NCI-H1694 treated with DMSO at 0.1 percent for 48 hours (cell line): ENCODE measurements around the gene SMC1A.
"Not testable (repeated sequence)": the region's sequence is repeated elsewhere in the genome, so short reads cannot be mapped to it uniquely, and the experiment has no call there.

Experiments
- DNase-seq: peaks from one replicate; lab custom pipeline; 2025; lab: John Stamatoyannopoulos, UW

Gene SMC1A

DNA sequence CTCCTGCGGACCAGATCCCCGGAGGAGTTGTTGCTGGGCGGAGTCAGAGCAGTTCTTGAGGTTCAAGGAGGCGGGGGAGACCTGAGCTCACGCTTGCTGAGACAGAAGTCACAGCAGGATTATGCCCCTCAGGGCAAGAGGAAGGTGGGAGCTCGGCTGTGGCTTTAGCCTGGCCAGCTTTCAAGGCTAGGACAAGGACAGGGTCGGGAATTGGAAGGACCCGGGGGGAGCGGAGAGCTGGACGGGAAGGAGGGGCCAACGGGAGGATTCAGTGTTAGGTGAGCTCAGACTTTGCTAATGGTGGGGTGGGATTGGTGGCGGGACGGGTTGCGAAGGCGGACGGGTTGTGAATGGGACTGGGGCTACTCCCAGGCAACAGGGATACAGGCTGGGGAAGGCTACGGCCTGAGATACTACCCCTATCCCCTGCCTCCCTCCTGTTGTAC is 430 bp upstream of the SMC1A start, which contains the start of gene RIBC1:
Gene RIBC1, plus strand, starts transcription at position 13 of the 446 bp plus-strand sequence. CDS start 3,404 bp downstream, outside the sequence.
- DNase-seq, result no peak

DNA sequence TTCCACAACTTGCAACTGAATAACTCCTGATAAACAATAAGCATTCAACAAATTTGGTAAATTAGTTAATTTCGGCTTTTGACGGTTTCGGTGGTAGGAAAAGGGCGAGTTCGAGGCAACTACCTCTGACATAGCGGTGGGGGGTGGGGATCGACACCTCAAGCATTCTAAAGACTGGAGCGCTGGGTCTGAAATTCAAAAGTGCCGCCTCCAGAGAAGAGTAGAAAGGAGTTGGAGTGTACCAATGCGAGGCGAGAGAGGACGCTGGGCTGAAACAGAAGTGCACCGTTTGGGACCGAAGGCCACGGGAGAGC is 725 bp downstream of the SMC1A start:
- DNase-seq, result peak; percentile 53

DNA sequence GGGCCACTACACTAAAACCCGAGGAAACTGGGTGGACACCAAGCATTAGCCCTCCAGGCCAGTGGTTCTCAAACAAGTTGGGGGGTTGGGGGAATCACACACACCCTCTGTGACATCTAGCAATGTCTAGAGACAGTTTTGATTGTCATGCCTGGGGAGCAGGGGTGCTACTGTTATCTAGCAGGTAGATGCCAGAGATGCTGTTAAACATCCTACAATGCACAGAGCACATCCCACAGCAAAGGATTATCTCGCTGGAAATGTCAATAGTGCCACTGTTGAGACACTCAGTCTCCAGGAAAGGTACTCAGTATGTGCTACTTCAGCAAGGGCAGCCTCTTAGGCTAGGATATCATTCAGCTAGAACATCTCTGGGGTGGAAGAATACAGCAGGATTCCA is 1.3 kb downstream of the SMC1A start:
- DNase-seq, result no peak

- DNase-seq, result not testable (repeated sequence)
Measured at GRCh38 chrX:53420351-53420750, 2.1 kb downstream of the SMC1A start.

DNA sequence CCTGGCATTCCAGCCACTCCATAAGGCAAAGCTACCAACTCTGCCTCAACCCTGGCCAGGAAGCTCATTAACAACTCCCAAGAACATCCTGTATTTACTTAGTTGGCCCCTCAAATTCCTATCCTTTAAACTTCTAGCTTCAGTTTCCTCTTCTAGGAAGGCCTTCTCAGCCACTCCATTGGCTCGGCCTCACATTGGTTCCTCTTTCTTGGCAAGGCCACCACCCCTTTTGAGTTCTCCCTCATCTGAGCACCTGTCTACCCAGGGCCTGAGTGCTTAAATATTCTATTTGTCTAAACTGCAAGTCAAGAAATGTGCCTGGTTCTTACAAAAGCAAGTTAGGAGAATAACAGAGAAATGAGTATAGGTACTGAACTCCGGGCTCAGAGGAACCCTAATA is 10.0 kb downstream of the SMC1A start:
- no peak for DNase-seq

GRCh38 chrX:53403535-53403934 is 18.9 kb downstream of the SMC1A start:
- DNase-seq, result no peak

GRCh38 chrX:53398216-53398615 is 24.2 kb downstream of the SMC1A start:
- DNase-seq, result no peak

DNA sequence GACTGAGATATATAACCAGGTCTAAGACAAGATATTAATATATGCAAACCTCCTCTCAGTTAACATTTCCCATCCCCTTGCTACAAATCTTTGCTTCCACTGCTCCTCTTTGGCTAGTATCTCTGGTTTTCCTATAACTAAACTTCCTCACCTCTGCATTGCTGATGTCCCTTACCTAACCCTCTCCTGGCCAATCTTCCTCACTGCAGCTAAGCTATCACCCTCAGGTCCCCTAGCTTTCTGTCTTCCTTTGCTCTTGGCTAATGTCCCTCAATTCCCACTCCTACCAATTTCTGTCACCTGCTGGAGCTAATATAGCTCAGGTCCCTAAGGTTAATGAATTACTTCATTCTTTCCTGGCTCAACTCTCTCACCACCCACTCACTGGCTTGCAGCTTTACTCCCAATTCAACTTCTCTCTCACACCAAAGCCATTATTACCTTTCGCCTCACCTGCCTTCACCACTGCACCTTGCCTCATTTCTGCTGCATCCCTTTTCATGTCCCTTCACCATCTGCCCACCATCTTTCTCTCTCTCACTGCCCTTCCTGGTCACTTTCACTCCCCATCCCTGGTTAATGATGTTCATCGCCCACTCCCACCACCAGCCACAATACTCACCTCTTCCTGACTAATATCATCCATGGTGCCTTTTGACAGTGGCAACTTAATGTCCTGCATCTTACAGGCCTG is 26.7 kb downstream of the SMC1A start:
- no peak for DNase-seq

- peak; percentile 29 for DNase-seq
Measured at GRCh38 chrX:53383376-53384076, 38.9 kb downstream of the SMC1A start.

DNA sequence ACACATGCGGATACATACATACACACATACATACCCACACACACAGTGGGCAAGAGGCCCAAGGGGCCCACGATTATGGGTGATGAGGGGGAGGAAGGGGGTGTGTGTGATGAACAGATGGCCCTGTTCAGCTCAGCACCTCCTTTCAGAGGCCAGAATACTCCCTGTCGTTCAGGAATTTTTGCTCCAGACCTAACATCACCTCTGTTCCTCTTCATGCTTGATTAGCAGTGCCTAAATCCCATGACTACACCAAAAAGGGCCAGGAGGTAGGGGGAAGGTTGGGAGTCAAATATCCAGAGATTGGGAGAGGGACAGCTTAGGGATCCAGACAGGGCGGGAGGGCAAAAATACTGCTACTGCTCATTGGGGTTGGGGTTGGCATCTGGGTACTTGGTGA is 42.7 kb downstream of the SMC1A start:
- DNase-seq, result no peak

DNA sequence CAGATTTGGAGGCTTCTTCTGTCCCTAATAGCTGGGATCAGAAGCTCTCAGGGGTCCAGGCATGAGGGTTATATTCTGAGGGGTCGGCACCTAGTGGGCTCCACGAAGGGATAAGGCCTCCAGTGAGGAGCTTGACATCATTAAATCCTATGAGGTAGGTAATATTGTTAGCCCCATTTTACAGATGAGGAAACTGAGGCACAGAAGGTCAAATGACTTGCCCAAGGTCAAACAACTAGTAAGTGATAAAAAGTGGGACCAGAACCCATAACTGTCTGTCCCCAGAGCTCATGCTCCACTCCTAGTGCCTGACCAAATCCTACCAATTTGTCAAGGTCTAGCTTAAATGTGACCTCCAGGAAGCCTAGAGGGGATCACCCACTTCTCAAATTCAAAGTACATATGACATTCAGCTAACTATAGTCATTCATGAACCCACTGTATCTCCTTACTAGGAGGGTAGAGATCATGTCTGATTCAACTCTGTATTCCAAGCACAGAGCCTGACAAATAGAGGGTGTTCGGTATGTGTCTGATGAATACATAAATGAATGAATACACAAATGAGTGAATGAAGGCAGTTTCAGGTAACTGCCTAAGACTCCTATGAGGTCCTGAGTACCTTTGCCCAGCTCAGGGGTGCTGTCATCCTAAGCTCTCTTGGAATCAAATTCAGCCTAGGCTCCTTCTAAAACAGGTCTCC is 43.3 kb downstream of the SMC1A start:
- no peak for DNase-seq

DNA sequence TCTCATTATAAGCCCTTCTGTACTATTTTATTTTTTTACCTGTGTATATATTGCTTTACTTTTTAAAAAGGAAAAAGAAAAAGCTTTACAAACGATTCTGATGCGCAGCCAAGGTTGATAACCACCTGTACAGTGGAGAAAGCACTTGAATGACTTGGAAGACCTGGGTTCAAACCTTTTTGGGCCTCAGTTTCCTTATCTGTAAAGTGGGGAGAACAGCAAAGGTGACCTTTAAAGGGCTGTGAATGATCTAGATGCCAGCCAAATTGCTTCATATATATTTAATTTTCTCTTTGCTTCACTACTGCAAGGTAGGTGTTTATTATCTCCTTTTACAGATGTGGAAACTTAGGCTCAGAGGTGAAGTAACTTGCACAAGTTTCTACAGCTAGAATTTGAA is 45.0 kb downstream of the SMC1A start:
- DNase-seq, result no peak

DNA sequence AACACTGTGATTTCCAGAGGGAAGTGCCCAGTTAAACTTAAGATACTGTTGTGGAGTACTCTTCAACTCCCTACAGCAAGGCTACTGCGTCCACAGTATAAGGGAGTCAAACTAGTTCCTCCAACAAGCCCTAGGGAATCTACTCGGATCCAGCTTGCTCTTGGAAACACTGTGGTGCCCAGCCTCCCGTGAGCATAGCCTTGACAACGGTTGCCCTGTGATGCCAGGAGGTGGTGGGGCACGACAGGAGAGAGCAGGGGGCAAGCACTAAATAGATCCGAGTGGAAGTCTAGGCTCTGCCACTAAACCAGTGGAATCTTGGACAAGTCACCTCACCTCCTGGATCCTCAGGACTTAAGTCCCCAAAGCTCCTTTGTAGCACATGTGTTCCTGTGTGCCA is 45.6 kb downstream of the SMC1A start:
- no peak for DNase-seq

DNA sequence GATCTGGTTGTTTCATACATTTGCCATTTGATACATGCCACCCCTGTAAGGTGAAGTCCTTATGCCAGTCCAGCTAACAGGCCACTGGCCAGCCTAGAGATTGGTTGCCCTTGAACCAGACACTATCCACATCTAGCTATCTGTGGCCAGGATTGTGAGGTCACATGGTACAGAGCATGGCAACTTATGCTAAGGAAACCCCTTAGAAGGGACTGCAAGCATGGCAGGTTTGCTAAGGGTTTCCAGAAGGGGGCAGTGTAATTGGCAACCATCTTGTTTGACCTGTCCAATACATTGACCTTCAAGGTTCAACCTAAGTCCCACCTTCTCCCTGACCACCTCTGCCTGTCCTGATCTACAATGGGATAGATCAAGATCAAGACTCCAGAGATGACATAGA is 47.5 kb downstream of the SMC1A start:
- no peak for DNase-seq

DNA sequence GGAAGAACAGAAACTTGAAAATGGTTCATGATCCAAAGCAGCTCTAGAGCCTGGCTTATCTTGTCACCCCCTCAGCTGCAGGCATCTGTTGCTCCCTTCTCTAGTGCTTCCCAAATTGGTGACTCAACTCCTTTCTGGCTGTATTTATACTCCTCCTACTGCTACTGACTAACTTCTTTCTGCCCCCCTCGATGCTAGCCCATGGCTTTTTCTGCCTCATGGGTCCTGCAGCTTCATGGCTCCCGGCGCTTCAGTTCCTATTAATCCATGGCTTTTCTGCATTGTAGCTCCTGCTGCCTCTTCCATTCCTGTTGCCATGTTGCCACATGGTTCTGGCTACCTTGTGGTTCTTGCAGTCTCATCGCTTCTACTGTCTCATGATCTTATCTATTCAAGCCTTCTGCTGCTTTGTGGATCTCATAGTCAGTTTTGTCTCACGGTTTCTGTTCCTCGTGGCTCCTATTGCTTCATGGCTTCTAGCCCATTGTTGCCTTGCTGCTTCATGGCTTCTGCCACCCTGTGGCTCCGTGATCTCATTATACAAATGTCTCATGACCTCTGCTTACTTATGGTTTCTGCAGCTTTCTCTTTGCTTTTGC is 48.1 kb downstream of the SMC1A start:
- DNase-seq, result no peak

DNA sequence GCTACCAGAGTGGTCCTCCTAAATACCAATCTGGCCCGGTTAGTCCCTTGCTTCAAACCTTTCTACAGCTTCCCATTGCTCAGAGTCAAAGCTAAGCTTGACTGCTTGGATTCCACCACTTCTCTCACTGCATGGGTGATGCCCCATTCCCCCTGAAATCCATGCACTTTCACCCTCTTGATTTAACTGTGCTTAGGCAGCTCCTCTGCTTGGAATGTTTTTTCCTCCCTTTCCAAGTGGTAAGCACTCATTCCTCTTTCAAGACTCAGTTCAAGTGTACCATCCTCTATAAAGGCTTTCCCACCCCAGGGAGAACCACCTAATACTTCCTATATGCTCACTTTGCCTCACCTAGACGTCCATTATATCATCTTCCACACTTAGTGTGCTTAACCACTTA is 49.1 kb downstream of the SMC1A start:
- no peak for DNase-seq

DNA sequence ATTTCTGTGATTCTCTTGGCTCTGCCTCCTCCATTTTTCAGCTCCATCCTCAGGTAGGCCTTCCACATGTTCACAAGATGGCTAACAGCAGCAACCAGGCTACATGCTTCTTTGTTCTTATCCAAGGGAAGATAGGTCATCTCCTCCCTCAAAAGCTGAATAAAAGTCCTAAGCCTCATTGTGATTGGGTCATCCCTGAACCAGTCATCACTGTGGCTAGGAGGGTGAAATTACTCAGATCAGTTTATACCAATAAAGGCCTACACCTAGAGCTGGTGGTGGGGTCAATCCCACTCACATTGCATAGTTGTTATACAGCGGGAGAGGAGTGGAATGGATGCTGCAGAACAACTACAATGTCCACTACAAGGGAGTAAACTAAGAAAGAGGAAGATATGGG is 56.0 kb downstream of the SMC1A start:
- DNase-seq, result not testable (repeated sequence)

GRCh38 chrX:53362449-53362848 is 60.0 kb downstream of the SMC1A start:
- no peak for DNase-seq

- no peak for DNase-seq
Measured at GRCh38 chrX:53357799-53358530, 64.5 kb downstream of the SMC1A start.

DNA sequence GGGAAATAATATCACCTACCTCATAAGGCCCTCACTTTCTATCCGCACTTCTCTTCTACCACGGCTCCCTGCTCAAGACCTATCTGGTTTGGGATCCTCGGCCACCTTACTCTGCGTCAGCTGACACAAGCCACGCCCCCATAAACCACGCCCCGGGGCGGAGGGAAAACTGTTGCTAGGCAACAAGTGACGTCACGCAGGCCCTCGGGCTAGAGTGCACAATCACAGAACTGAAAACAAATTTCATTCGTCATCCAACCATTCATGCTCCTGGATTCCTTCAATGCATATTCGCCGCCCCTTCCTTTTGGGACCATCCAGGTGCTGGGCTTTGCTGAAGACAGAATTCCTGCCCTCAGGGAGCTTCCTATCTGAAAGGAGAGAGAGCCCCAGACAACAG is 66.3 kb downstream of the SMC1A start:
- DNase-seq, result no peak

- DNase-seq, result no peak
Measured at GRCh38 chrX:53354669-53355068, 67.8 kb downstream of the SMC1A start.

GRCh38 chrX:53347948-53348347 is 74.5 kb downstream of the SMC1A start:
- DNase-seq, result no peak
